Stimulated activated CD8-positive, alpha-beta memory T cell treated with anti-CD3 and anti-CD28 coated beads, Interleukin-15, amount 100 ng/mL, for 24 hours (primary cell): Measurements from ENCODE around the gene PANK4.
"Not testable (repeated sequence)": the region's sequence is repeated elsewhere in the genome, so short reads cannot be mapped to it uniquely, and the experiment has no call there.

Source experiments
- DNase-seq: peaks from one replicate; pipeline ENCODE4 v3.0.0-alpha.2; 2020; ENCODE audit warnings: low read depth

Gene PANK4

DNA sequence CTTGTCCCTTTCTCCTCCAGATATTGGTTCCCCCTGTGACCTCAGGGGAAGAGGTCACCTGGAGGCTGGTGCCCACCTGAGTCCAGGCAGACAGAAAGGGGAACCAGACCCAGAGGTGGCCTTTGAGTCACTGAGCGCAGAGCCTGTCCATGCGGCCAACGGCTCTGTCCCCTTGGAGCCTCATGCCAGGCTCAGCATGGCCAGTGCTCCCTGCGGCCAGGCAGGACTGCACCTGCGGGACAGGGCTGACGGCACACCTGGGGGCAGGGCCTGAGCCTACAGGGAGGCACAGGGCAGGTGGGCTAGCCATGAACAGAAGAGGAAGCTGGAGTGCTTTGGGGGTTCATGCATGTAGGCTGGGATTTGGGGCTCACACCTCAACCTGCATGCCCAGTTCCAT lies 32.5 kb upstream of the PANK4 start:
- DNase-seq = no peak

DNA sequence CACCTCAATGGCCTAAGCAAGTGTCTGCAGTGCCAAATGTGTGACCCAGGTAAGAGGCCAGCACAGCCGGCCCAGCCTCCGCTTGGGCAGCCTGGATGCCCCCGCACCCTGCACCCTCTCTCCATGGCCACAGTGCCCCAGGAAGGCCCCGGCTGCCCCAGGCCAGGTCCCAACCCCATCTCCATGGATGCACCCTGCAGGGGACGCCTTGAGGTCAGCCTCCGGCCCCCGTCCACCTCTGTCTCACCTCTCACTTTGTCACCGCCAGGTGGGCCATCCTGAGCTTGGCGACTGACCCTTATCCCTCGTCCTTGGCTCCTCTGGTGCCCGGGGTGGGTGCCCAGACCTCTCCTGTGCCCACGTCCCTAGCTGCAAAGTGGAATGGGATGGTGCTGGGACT lies 32.0 kb upstream of the PANK4 start:
- no peak for DNase-seq

DNA sequence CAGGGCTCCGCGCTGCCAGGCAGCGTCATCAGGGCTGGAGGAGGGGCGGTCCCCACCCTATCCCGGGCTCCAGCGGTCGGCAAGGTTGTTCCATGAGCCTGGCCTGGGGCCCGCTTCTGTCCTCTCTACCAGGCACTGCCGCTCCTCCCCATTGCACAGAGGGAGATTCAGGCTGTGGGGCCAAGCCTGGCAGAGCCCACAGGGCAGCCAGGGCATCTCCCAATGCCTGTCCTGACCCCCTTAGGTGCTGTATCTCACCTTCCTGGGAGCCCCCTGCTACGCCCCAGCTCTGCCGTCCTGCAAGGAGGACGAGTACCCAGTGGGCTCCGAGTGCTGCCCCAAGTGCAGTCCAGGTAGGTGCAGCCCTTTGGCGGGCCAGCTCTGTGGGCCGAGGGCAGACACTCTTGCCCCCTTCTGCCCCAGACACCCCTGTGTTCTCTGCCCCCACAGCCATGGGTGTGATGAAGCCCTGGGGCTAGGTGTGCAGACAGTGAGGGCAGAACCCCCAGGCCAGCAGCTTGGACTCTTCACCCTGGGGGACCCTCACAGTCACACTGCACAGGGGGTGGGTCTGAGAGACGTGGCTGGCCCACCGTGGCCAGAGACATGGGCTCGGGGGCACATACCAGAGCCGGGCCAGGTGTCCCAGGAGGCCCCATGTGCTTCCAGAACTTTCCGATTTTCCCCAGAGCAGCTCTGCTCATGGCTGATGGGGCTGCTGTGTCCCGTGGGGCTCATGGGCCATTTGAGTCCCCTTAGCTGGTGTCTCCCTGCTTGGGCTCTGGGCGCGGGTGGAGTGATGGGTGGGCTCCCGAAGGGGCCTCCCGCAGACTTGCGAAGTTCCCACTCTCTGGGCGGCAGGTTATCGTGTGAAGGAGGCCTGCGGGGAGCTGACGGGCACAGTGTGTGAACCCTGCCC lies 31.3 kb upstream of the PANK4 start:
- no peak for DNase-seq

DNA sequence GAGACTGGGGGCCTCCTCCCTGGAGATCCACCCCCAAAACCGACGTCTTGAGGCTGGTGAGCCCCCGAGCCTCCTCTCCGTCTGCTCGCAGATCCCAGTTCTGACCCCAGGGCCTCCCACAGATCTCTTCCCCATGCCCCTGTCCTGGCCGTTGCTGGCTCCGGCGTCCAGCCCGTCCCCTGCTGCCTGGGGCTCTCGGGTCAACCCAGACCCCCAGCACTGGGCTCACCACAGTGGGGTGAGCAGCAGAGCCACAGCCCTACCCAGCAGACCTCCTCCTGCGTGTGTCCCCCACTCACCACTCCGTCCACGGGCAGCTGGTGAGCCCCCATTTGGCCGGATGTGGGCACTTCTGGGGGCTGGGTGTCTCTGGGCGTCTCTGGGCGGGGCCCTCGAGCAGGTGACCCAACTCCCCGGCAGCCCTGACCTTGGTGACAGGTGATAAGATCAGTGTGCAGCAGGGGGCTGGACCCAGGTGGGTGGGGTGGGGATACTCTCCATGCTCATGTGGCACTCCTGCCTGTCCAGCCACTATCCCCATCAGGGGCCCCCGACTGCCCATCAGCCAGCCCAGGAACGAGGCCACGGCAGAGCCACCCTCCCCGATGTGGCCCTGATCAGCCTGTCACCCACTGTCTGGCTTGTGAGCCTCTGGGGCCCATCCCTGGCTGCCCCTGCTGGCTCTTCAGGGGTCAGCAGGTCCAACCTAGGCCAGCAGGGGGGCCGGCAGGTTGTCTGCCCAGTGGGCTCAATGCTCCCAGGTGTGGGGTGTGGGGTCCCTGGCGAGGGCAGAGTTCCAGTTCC lies 30.5 kb upstream of the PANK4 start:
- no peak for DNase-seq

DNA sequence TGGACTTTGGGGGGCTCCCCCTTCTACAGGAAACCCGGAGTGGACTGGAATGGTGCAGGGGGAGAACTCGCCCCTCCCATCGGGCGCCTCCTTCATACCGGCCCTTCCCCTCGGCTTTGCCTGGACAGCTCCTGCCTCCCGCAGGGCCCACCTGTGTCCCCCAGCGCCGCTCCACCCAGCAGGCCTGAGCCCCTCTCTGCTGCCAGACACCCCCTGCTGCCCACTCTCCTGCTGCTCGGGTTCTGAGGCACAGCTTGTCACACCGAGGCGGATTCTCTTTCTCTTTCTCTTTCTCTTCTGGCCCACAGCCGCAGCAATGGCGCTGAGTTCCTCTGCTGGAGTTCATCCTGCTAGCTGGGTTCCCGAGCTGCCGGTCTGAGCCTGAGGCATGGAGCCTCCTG lies 29.9 kb upstream of the PANK4 start, which contains the start of gene TNFRSF14:
Gene TNFRSF14, plus strand, starts transcription at position 95 of the 401 bp plus-strand sequence. Its CDS starts 294 bp downstream, at position 389.
- DNase-seq = no peak

DNA sequence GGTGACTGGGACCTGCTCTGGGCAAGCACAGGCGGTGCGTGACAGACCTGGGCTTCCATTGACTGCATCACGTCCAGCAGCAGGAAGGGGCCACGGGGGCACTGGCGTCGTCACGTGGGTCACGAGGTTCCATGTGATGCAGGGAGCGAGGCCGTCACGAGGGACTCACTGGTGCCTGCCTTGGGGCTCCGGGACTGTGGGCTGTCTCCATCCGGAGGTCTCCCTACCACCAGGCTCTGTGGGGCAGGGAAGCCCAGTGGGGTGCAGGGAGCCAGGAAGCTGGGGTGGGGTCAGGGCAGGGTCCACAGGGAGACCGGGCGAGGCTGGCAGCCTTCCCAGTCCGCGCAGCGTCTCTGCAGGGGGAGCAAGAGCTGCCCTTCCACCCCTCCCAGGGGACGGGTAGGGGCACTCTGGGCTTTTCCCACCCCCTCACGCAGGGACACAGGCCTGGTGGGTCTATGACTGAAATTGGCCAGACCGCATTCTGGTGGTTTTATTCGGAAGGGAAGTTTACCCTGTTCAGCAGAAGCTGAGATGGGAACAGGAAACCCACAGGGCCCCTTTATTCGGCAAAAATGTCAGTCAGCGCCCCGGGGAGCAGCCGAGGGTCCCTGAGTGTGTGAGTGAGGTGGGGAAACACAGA lies 29.4 kb upstream of the PANK4 start:
- peak; percentile 55 for DNase-seq

DNA sequence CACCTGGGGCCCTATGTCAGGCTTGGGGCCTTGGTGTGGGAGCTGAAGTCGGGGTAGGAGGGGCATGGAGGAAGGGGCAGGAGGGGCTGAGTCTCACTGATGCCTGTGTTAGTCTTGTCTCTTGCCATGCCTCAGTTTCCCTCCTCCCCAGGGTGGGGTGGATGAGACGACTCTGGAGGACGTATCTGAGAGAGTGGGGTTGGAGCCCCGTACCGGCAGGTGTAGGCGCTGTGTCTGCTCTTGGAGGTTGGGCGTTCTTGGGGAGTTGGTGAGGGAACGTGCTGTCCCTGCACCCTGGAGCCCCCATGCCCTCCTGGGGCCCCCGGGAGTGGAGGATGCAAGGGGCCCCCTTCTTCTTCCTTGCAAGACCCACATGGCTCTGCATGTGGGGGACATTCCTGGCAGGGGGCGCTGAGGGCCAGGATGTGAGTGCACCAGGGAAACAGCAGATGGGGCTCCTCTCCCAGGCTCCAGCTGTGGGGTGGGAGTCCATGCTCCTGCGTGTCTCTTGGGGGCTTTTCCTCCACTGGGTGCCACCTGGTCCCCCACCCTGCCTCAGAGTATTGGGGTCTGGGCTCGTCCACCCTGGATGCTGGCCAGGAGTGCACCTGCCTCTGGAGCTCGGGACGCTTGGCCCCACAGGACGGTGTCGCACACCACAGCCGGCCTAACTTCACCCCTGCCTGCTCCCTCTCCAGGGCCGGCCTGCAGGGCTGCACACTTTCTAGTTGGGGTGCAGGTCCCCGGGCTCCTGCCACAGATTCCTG lies 28.4 kb upstream of the PANK4 start:
- no peak for DNase-seq

DNA sequence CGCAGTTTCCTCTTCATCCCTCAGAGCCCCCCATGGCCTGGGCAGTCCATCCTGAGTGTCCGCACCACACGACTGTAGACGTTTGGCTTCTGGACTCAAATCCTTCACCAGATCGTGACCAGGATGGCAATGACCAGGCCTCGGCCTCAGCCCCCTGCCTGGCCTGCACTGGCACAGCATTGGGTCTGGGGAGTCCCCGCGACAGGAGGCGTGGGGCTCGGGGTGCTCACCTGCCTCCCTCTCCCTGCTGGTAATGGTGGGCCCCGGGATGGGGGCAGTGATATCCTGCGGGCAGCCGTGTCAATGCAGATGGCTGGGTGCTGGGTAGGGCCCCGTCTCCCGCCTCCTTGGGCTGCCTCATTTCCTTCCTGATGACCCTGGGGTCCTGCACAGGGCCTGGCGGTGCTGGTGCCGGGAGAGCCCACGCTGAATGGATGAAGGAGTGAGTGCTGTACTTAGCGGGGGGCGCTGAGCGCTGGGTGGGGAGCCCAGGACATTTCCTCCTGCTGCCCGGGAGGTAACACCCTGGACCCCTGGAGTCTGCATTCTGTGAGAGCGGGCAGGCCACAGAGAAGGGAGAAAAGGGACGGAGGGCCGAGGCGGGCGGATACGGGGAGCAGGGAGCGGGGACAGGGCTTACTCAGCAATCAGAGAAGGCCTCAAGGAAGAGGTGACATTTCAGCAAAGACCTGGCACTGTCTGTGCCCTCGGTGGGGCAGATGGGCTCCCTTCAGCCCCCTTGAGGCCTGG lies 27.6 kb upstream of the PANK4 start:
- DNase-seq = no peak

DNA sequence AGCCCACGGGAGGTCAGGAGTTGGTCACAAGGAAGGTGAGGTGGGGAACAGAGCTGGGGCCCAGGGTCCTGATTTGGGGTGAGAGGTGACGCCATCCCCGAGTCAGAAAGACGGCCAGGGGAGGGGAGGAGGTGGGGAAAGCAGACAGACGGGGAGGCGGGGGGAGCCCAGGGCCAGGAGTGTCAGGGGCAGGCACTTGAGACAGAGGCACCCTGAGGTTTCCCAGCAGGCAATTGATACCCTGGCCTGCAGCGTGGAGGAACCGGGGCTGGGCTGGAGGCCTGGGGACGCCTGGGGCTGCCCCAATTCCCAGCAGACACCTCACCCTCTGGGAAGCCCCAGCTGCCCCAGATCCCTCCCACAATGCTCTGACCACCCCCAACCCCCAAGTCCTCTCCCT lies 26.7 kb upstream of the PANK4 start:
- not testable (repeated sequence) for DNase-seq

DNA sequence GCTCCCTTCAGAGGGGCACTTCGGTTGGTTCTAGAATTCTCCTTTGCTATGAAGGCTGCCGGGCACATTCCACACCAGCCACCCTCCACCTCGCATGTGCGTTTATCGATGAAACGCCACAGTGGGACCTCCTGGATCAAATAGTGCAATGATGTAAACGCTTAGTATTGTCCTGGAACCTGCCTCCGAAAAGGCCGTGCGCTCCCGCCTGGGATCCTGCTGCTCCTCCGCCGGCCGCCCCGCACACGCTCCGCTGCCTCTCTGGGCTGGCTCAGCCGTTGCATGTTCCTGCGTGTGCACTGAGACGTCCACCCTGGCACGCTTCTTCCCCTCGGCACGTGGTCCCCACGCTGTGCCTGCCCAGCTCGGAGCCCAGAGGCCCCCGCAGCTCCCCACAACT lies 25.8 kb upstream of the PANK4 start:
- DNase-seq = no peak

DNA sequence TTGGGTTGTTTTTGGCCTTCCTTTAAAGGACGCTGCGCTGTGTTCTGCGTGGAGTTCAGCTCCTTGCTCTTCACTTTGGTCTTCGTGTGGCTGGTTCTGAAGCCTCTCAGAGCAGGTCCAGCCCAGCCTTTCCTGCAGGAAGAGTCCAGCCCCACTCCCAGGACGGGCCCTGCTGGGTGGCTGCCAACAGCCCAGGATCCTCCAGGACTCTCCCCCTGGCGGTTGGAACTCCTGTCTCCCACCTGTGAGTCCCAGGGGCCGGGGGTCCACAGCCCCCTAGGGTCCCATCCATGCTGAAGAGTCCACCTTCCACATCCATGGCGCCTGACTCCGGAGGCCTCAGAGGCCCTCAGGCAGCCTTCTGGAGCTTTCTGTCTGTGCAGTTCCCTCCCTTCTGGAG lies 25.1 kb upstream of the PANK4 start:
- DNase-seq = not testable (repeated sequence)

DNA sequence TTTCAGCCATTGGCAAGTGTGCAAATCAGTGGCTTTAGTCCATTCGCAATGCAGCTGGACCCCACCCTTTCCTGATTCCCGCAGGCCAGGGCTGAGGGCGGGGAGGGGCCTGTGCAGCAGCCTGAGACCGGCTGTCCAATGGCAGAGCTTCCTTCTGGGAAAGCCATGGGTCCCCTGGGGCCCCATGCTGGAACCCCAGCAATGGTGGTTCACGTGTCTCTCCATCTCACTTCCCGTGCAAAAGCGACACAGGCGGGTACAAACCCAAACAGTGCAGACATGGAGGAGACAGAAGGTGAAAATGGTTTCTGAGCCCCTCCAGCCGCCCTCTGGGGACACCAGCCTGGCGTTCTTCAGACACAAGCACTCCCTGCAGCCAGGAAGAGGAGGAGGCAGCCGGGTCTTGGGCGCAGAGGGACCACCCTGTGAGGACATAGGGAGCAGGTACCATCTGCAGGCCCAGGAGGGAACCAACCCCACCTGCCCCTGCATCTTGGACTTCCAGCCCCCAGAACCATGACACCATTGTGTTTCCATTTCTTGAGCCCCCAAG lies 24.0 kb upstream of the PANK4 start:
- not testable (repeated sequence) for DNase-seq

DNA sequence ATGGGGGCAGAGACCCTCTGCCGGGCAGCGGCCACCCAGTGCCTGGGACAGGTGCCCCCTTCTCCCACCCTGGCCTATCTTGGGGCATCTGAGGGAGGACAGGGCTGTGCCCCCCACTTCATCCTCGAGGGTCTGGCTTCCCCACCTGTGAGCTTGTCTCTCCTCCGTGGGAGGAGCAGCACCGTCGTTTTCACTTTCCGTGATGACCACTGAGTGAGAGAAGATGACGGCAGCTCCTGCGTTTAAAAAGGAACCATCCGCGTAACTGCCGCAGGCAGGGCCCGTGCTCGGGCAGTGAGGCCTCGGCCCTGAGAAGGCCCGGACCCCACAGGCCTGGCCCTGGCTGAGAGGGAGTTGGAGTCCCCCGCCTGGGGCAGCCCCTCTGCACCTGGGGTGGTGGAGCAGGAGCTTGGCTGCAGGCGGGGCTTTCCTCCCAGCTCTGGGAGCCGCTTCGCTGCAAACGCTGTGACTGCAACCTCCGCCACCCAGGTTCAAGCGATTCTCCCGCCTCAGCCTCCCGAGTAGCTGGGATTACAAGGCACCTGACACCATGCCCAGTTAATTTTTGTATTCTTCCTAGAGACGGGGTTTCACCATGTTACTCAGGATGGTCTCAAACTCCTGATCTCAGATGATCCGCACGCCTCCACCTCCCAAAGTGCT lies 23.1 kb upstream of the PANK4 start:
- not testable (repeated sequence) for DNase-seq

DNA sequence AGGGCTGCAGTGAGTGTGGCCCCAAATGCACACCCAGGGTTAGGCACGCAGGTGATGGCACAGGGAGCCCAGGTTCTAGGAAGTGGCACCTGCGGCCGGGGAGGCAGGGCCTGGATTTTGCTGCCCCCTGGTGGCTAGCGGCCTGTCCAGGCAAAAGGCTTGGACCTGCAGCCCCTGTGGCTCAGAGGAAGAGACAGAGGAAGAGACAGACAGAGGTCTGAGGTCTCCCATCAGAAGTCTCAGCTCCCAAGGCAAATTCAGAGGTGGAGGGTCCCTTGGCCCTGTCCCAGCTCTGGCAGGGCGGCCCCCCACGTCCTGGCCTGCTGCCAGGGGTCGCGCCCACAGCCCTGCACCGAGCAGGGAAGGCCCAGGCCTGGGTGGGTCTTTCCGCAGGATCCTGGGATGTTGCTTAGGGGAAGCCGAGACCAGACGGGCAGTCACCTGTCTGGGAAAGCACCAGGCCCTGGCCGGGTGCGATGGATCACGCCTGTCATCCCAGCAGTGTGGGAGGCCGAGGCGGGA lies 21.7 kb upstream of the PANK4 start:
- DNase-seq = no peak

DNA sequence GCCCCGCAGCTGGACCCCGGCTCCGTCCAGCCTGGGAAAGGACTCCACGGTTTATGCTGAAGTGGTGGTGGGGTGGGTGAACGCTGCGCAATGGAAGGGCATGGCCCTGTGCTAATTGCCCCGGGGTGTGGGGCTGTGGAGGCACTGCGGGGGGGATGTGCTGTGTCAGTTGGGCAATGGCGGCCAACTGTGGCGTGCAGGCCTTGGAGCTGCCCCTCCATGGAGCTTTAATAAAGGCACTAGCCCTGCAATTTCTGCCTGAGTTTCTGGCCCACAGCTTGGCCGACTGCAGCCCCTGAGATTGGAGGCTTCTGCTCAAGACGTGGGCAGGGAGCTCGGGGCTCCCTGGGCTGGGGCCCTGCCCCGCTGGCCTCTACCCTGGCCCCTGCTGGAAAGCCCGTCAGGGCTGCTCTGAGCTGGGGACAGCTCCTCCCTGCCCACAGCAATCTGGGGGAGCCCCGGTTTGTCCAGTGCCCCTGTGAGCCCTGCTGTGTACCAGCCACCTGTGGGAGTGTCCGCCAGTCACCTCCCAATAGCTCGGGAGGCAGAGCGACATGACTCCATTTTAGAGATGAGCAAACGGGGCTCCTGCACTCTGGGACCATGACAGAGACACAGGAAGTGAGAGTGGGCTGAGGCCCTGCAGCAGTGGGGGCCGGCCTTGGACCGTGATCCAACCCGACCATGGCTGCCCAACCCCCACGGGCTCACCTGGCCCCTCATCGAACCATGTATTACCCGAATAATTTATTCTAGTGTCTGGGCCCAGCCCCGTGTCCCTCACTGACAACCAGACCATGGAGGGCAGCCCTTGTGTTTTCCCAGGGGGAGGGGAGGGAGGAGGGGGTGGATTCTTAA lies 21.0 kb upstream of the PANK4 start:
- no peak for DNase-seq

DNA sequence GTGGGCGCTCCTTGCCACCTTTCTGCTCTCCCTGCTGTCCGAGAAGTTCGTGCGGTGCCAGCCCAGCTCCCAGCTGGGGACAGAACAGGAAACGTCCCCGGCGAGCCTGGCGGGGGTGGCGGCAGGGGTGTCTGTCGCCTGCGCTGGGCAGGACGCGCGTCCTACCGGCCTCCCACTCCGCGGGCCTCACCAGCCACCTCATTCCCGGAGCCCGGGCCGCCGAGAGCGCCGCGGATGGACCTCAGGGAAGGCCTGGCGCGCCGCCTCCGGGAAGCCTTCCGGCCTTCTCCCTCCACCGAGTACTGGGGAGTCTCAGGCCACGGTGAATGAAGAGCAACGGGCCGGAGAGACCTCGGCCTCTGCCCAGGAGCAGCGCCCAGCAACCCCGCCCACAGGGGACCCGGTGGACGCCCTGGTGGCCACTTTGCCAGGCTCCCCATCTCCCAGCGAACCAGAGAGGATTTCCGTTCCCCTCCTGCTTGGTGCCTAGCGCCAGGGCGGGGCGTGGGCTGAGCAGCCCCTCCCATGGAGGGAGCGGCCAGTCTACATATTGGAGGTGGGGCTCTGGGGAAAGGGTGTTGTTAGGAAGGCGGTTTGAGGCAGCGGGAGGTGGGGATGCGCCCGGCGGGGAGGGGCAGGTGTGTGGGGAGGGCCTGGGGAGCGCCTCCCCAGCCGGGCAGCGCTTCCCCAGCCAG lies 20.3 kb upstream of the PANK4 start:
- DNase-seq = no peak

DNA sequence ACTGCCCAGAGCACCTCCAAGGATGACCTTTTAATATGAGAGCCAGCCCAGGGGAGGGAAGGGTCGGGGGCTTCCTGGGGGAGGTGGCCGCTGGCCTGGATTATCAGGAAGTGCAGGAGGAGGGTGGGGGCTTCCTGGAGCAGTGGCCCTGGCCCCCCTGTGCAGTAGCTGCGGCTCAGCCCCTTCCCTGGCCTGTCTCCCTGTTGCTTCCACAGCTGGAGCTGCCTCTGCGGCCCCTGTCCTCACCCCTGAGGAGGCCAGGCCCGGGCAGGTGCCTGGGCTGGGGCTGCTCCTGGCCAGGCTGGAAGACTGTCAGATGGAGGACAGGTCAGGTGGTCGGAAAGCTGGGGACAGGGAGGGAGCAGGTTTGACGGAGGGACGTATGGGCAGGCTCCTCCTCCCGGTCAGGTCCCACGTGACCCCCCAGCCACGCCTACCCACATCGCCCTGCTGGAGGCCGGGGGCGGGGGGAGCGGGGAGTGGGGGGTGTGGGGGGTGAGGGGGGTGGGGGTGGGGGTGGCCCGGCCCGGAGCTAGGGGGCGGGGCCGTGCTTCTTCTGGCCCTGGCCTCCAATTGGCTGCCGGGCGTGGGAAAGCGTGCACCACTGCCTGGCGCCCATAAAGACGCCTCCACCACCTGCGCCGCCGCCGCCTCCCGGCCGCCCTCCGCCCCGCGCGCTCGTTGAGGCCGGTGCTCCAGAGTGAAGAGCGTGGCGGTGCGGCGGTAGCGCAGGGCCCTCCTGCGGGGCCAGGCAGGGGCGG lies 19.5 kb upstream of the PANK4 start:
- peak; percentile 58 for DNase-seq
